HG03571 (cell line): ENCODE results near the gene CDH2.

ENCODE experiments used
- ATAC-seq: cut with Tn5 transposase; IDR thresholded peaks from one replicate; pipeline ENCODE4 v1.9.1; 2021; ENCODE audit not compliant: unreplicated experiment

The CDH2 gene

DNA sequence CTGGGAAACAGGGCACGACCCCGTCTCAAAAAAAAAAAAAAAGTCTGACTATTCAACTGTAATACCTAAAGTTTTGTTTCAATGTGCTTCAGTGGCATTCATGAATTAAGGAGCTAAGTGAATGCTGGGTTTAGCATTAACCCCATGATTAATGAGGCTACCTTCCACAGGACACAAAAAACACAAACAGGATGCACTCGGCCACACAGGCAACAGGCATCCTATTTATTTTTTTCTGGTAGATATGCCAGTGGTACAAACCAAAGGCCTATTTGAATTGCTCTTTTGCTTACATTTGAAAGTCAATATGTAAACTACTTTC lies 48.3 kb downstream of the CDH2 start:
- ATAC-seq: no peak

- ATAC-seq: no peak
These were observed 48.9 kb downstream of the CDH2 start for GRCh38 chr18:28127763-28128658.

GRCh38 chr18:28127228-28127627 lies 49.7 kb downstream of the CDH2 start:
- ATAC-seq: no peak

DNA sequence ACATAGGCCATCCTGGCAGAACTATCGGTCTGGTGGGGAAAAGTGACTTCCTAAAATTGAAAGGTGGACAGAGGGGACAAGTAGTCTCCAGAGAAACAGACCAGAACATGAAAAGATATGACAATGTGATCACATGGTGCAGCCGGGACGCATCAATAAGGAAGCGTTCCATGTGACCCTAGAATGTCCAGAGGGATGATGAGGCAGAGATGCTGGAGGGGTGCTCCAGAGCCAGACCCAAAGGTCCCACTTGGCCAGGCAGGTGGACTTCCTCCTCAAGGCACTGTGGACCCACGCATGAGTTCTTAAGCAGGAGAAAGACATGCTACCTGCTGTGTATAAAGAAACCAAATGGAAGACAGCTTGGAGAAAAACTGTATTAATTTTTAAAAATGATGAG lies 50.2 kb downstream of the CDH2 start:
- ATAC-seq: no peak

DNA sequence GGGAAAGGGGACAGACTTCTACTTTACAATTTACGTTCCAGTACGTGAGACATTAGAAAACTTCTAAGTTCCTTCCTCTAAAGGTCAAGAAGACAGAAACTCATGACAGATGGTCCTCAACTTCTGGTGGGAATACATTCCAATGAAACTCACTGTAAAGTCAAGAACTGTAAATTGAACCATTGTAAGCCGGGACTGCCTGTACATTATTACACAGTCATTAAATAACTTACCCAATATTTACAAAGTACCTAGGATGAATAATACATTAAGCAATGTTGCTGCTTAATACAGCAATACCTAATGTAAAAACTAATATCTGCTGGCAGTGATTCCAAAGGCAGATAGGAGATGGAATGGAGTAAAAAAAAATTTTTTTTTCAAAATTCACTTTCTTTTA lies 51.9 kb downstream of the CDH2 start:
- no peak for ATAC-seq

GRCh38 chr18:28124131-28125029 lies 52.5 kb downstream of the CDH2 start:
- no peak for ATAC-seq

- no peak for ATAC-seq
These were observed 53.4 kb downstream of the CDH2 start for GRCh38 chr18:28123401-28124030.

DNA sequence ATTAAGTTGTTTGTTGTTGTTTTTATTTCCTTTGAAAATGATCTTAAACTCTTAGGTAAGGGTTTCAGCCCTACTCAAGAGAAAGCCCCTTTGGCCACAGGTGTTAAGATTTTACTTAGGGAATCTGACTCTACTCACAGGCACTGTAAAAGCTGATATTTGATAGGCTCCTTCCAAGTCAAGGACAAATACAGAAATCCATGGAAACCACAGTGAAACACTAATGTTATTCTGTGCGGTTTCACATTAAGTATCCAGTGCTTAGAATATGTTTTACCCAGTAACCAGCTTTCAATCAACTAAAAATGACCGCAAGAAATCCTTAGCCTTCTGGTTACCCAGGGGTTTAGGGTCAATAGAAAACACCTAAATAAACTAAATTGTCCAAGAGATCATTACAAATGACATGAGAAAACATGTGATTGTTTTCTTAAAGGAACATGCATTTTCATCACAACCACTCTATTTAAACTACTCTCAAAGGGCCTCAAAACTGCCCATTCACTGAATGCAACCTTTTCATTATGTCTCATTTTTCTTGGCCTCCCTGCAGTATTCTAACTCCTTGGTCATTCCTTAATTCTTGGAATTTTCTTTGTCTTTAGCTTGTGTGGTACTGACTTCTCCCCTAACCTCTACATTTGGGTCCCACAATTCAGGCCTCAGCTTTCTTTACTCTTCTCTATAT lies 56.0 kb downstream of the CDH2 start:
- no peak for ATAC-seq

DNA sequence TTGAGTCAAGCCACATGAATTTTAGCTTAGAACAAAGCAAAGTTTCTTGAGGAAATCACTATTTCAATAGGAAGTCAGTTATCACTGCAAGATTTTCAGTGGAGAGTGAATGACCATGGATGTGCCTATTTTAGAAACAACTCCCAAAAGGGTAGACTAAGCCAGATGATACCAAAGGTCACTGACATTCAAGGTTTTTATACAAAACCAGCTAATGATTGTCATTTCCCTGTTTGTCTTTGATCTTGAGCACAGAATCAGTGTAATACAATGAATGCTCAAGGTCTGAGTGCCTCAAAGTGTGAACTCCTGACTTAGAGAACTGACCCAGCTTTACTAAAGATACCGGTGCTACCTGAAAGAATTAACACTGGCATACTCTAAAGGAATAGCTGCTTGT lies 60.5 kb downstream of the CDH2 start:
- ATAC-seq: no peak

DNA sequence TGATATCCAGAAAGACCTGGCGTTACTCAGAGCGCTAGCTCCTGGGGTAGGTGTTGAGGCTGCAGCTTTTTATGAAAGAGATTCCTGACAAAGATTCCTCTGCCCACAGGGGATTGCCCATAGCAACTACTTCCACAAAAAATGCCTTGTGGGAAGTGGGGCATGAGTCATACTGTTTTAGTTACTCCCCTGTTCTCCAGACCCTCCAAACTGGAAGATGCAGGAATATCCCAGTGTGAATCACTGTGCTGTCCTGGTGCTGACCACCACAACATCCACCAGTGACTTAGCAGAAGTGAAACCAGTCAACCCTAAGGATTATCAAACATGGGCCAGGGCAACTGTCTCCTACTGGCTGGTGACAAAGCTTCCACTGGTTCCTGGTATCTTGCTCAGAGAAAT lies 61.8 kb downstream of the CDH2 start:
- no peak for ATAC-seq

DNA sequence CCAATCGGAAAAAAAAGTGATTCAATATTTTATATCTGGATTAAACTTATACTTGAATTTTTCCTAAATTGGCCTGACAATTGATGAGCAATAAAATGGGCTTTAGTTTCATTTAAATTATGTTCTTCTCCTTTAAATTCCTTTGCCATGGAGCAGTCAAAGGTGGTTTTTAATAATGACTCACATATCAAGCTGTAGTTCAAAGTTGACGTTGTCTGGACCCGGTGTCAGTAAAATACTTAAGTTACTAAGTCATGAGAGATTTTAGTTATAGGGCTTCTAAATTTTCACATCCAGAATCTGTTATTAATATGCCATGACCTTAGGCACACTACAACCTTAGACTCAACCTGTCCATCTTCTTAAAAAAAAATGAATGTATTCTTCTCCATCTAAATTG lies 62.5 kb downstream of the CDH2 start:
- no peak for ATAC-seq

DNA sequence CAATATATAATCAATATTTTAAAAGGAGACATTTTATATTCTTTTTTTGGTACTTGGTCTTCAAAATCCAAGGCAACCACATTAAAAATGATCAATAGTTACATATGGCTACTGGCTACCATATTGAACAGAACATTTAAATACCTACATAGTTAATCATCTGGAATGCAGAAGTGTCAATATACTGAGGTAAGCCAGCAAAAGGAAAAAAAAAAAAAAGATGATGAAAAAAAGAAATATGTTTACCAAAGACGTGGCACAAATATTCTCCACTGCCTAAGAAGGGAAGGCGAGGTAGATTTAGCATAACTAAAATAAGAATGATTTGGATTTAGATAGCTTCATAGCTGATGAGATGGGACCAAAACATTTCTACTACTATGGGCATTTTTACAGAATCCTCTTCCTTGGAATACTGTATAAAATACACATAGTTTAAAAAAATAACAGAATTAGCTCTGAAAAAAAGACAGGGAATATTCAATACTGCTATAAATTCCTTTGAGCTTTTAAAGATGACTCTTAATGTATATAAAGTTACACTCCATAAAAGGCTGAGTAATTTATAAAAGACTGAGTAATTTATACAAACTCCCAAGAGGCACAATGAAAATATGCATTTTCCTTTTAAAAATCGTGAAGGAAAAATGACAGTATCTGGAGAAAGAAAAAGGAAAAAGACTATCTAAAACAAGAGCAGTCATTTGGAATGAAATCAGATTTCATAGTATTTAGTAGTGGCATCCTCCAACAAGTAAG lies 63.5 kb downstream of the CDH2 start:
- no peak for ATAC-seq

- ATAC-seq: no peak
These were observed 64.9 kb downstream of the CDH2 start for GRCh38 chr18:28112056-28112470.

DNA sequence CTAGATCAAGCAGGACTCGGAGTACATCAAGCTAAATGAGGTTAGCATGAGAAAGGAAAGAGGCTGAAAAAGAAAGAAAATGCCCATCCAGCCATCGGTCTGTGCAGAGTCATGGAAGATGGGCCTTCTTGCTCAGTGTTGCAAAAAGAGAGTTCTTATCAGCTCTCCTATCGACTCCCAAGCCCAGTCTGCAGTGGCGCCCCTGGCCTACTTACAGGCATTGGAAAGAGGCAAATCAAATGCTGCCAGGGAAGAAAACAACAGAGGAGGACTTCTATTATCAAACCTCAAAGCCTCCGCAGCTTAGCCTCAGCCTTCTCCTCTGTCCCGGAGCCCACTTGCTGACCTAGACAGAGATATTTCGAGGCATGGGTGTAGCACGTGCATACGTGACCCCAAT lies 66.0 kb downstream of the CDH2 start:
- no peak for ATAC-seq

DNA sequence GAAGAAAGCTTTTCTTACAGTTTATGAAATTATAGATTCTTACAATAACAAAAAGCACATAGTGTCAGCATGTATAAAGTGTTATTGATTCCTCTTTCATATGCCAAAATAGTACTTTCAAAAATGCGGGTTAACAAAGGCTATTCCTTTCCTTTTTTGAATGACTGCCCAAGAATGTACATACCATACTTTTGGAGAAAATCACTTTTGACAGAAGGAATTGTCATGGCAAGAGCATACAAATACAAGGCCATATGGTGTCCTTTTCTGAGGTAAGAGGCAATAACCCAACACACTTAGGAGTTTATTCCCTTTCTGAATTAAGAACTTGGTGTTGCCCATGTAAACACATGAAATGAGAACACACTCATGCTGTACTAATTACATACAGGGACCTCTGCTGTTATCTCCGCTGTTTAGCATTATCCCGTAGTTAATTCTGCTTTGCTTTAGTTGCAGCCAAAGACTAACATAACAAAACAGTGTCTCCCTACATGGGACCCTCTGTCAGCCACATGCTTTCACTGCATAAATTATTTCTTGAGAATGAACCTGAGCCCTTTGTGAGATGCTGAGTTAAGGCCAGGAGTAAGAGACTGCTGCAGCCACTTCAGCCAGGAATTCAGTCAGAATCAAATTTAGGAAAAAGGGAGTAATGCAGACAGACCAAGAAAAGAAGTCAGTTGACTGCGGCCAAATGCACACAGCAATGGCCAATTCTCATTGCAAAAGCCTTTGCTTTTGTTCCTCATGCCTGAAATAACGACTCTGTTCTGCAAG lies 67.0 kb downstream of the CDH2 start:
- no peak for ATAC-seq

- no peak for ATAC-seq
These were observed 68.1 kb downstream of the CDH2 start for GRCh38 chr18:28108814-28109213.

GRCh38 chr18:28108254-28108653 lies 68.7 kb downstream of the CDH2 start:
- no peak for ATAC-seq

DNA sequence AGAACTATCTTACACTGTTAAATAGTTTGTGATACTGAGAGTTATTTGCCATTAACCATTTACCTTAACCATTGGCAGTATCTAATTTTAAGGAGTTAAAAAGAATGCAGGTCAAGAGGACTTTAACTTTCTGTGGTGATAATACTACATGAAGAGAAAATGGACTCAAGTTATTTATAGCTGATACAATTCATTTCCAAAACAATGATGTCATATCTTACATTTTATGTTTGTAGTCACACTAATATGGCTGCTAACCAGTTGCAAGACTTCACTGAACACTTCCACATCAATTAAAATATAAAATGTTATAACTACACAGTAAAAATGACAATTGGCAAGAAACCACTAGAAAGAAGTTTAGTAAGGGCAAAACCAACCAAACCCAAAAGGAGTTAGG lies 77.7 kb downstream of the CDH2 start:
- no peak for ATAC-seq

DNA sequence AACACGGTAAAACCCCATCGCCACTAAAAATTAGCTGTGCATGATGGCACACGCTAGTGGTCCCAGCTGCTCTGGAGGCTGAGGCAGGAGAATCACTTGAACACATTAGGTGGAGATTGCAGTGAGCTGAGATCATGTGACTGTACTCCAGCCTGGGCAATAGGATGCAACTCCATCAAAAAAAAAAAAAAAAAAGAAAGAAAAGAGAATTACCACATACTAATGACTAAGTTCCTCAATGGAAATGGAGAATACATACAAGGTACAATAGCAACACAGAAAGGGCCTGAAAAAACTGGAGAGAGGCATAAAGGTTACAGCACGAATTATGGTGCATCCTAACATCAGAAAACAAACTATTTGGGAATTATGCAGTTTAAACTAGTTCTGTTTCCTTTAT lies 81.3 kb downstream of the CDH2 start:
- no peak for ATAC-seq

DNA sequence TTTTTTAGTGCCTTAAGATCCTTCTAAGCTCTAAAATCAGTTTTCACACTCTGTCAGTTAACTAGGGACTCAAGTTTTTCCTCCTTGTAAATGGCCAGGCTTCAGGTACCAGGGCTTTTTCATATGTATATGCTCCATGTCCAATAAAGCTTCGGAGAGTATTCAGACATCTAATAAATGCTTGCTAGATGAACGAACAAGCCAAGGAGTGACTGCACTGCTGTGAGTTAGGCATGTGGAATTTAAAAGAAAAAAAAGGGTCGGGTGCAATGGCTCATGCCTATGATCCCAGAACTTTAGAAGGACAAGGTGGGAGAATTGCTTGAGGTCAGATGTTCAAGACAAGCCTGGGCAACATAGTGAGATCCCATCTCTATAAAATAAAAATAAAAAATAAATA lies 81.9 kb downstream of the CDH2 start:
- ATAC-seq: no peak
